H1 (cell line): ENCODE results near the gene IFT27. TPM values are rescaled to one million over a fixed set of nuclear protein-coding genes. Genes with fewer than 3 reads are reported as not detected.
A peak's percentile ranks its signal among the peaks of the same experiment; 100 is the strongest.

Experiments used
- CTCF ChIA-PET: fragments of 300-600 bp; sonication (Branson Sonifier 250); formaldehyde crosslinking; loops from one replicate; lab custom pipeline; 2021; ENCODE audit not compliant: partially characterized antibody; lab: Charles Lee
- POLR2A ChIA-PET: fragments of 300-600 bp; sonication (Branson Sonifier 250); formaldehyde crosslinking; loops from one replicate; lab custom pipeline; 2021; ENCODE audit warnings: inconsistent platforms; ENCODE audit not compliant: partially characterized antibody; lab: Charles Lee
- DNase-seq, 2 experiments: peaks; one replicate each; pipeline versions ENCODE4 v3.0.0 to v3.0.0-alpha.2; 2010 to 2022; ENCODE audit warnings: low spot score in 2 of 2, low read depth in 1 of 2, mixed read lengths in 1 of 2
- FAIRE-seq: peaks from 2 replicates; lab custom pipeline; 2011; peaks lifted over from hg19 to GRCh38; lab: Jason Lieb, UNC
- H2AFZ ChIP-seq: 2 replicates; pipeline ENCODE4 v1.8.1; 2012; ENCODE audit warnings: low read length, inconsistent platforms
- H2AK5ac ChIP-seq: 2 replicates; pipeline ENCODE4 v1.6.1; 2013; ENCODE audit warnings: low read depth, low read length
- H2BK120ac ChIP-seq: replicated peaks from 2 replicates; pipeline ENCODE3; 2013; ENCODE audit warnings: low read depth, low read length, inconsistent platforms
- H2BK12ac ChIP-seq: 2 replicates; pipeline ENCODE4 v1.6.1; 2013; ENCODE audit warnings: low read depth, low read length
- H2BK15ac ChIP-seq: 2 replicates; pipeline ENCODE4 v1.6.1; 2013; ENCODE audit warnings: low read length
- H2BK20ac ChIP-seq: 2 replicates; pipeline ENCODE4 v1.6.1; 2013; ENCODE audit warnings: low read length
- H2BK5ac ChIP-seq: 2 replicates; pipeline ENCODE4 v1.6.1; 2013; ENCODE audit warnings: low read depth, low read length
- H3K14ac ChIP-seq: 2 replicates; pipeline ENCODE4 v1.6.1; 2013; ENCODE audit warnings: inconsistent platforms; ENCODE audit not compliant: insufficient read length
- H3K18ac ChIP-seq: 2 replicates; pipeline ENCODE4 v1.6.1; 2013; ENCODE audit warnings: low read length; ENCODE audit errors: extremely low read depth
- H3K23ac ChIP-seq: 2 replicates; pipeline ENCODE4 v1.6.1; 2013; ENCODE audit warnings: inconsistent platforms; ENCODE audit not compliant: insufficient read length
- H3K23me2 ChIP-seq: 2 replicates; pipeline ENCODE4 v1.6.1; 2013; ENCODE audit warnings: low read depth, low read length
- H3K27ac ChIP-seq: 2 replicates; pipeline ENCODE4 v1.6.1; 2011; ENCODE audit warnings: low read depth, low read length, inconsistent platforms
- H3K27me3 ChIP-seq, 4 experiments: replicated peaks in 1 of 4; 1 replicate in 1 of 4; 2 replicates in 3 of 4; pipeline versions ENCODE4 v1.6.1 to v1.8.1; 2011 to 2013; ENCODE audit warnings: low read length in 3 of 4, mild to moderate bottlenecking in 3 of 4, inconsistent platforms in 2 of 4, mixed read lengths in 2 of 4, moderate library complexity in 1 of 4; ENCODE audit not compliant: control insufficient read depth in 3 of 4, insufficient read depth in 3 of 4; ENCODE audit errors: extremely low read depth in 1 of 4
- H3K36me3 ChIP-seq, 4 experiments: 2 replicates each; pipeline versions ENCODE4 v1.6.1 to v1.8.1; 2011 to 2013; ENCODE audit warnings: mild to moderate bottlenecking in 4 of 4, low read length in 3 of 4, moderate library complexity in 2 of 4, control low read depth in 1 of 4, inconsistent platforms in 1 of 4; ENCODE audit not compliant: insufficient read depth in 4 of 4, control insufficient read depth in 2 of 4
- H3K4ac ChIP-seq: replicated peaks from 2 replicates; pipeline ENCODE3; 2013; ENCODE audit warnings: low read length, low read depth, mixed read lengths, inconsistent platforms; ENCODE audit not compliant: insufficient read length
- H3K4me1 ChIP-seq, 4 experiments: replicated peaks in 1 of 4; 1 replicate in 1 of 4; 2 replicates in 3 of 4; pipeline versions ENCODE4 v1.6.1 to v1.8.1; 2011 to 2013; ENCODE audit warnings: low read length in 3 of 4, inconsistent platforms in 2 of 4, mixed read lengths in 1 of 4; ENCODE audit not compliant: insufficient read depth in 4 of 4, control insufficient read depth in 3 of 4
- H3K4me2 ChIP-seq, 2 experiments: 2 replicates each; pipeline versions ENCODE4 v1.6.1 to v1.8.1; 2011 to 2013; ENCODE audit warnings: low read depth in 2 of 2, low read length in 2 of 2, control low read depth in 1 of 2, inconsistent platforms in 1 of 2, mild to moderate bottlenecking in 1 of 2; ENCODE audit not compliant: insufficient read depth in 1 of 2
- H3K4me3 ChIP-seq, 4 experiments: fragments of 200-600, 300-600 bp in 1 of 4; sonication (generic), shearing (Covaris generic), sonication (Bioruptor Twin) in 1 of 4; 2 replicates each; pipeline versions ENCODE4 v1.5.1 to v1.8.1; 2011 to 2016; ENCODE audit warnings: low read length in 4 of 4, low read depth in 3 of 4, control low read depth in 2 of 4, inconsistent platforms in 2 of 4, mild to moderate bottlenecking in 2 of 4, mixed read lengths in 1 of 4, moderate library complexity in 1 of 4; ENCODE audit not compliant: insufficient read depth in 2 of 4; ENCODE audit errors: extremely low read depth in 1 of 4
- H3K56ac ChIP-seq: replicated peaks from 2 replicates; pipeline ENCODE3; 2013; ENCODE audit warnings: low read depth, mild to moderate bottlenecking, mixed read lengths, low read length, inconsistent platforms; ENCODE audit not compliant: insufficient read length
- H3K79me1 ChIP-seq: 2 replicates; pipeline ENCODE4 v1.6.1; 2013; ENCODE audit warnings: low read depth, low read length, control low read depth
- H3K79me2 ChIP-seq, 2 experiments: 2 replicates each; pipeline versions ENCODE4 v1.6.1 to v1.8.1; 2012 to 2013; ENCODE audit warnings: low read length in 2 of 2, mild to moderate bottlenecking in 2 of 2, inconsistent platforms in 1 of 2; ENCODE audit not compliant: insufficient read depth in 2 of 2, control insufficient read depth in 1 of 2
- H3K9ac ChIP-seq, 4 experiments: replicated peaks in 1 of 4; 1 replicate in 1 of 4; 2 replicates in 3 of 4; pipeline versions ENCODE4 v1.6.1 to v1.8.1; 2011 to 2013; ENCODE audit warnings: low read depth in 3 of 4, low read length in 3 of 4, control low read depth in 2 of 4, mild to moderate bottlenecking in 2 of 4, moderate library complexity in 2 of 4, inconsistent platforms in 1 of 4; ENCODE audit errors: extremely low read depth in 1 of 4
- H3K9me3 ChIP-seq, 2 experiments: 2 replicates each; pipeline versions ENCODE4 v1.6.1 to v1.8.1; 2012 to 2013; ENCODE audit warnings: mild to moderate bottlenecking in 2 of 2, moderate library complexity in 2 of 2, control low read depth in 1 of 2, inconsistent platforms in 1 of 2, low read depth in 1 of 2, low read length in 1 of 2, mixed read lengths in 1 of 2; ENCODE audit not compliant: insufficient read depth in 2 of 2
- H4K20me1 ChIP-seq, 2 experiments: replicated peaks in 1 of 2; 2 replicates each; pipeline versions ENCODE3 to v1.8.1; 2011 to 2013; ENCODE audit warnings: inconsistent platforms in 2 of 2, low read length in 2 of 2, mild to moderate bottlenecking in 1 of 2; ENCODE audit not compliant: insufficient read depth in 2 of 2, control insufficient read depth in 1 of 2
- H4K5ac ChIP-seq: 2 replicates; pipeline ENCODE4 v1.6.1; 2013; ENCODE audit warnings: low read length, low read depth, mixed read lengths, inconsistent platforms; ENCODE audit not compliant: insufficient read length
- H4K8ac ChIP-seq: 2 replicates; pipeline ENCODE4 v1.8.0; 2013; ENCODE audit warnings: mild to moderate bottlenecking, moderate library complexity, low read length, inconsistent platforms; ENCODE audit not compliant: insufficient read depth; ENCODE audit errors: extremely low read depth
- H4K91ac ChIP-seq: replicated peaks from 2 replicates; pipeline ENCODE3; 2013; ENCODE audit warnings: low read length, mixed read lengths, inconsistent platforms; ENCODE audit not compliant: insufficient read length
- CTBP2 ChIP-seq: IDR thresholded peaks from 2 replicates; pipeline ENCODE4 v1.7.0; 2011; ENCODE audit warnings: borderline replicate concordance, mild to moderate bottlenecking, moderate library complexity, mixed read lengths, low read length; ENCODE audit not compliant: insufficient read depth, insufficient read length
- PHF8 ChIP-seq: fragments of 200-600 bp; sonication (generic); conservative IDR thresholded peaks from 2 replicates; pipeline ENCODE4 v1.7.1; 2012; ENCODE audit warnings: low read depth, mild to moderate bottlenecking, inconsistent platforms, low read length, moderate library complexity
- RBBP5 ChIP-seq: IDR thresholded peaks from 2 replicates; pipeline ENCODE4 v1.7.1; 2012; ENCODE audit warnings: low read depth, mild to moderate bottlenecking, inconsistent platforms, low read length, moderate library complexity, borderline replicate concordance
- SP1 ChIP-seq: IDR thresholded peaks from 2 replicates; pipeline ENCODE4 v1.6.1; 2011; ENCODE audit warnings: low read depth, low read length
- TBP ChIP-seq: IDR thresholded peaks from 2 replicates; pipeline ENCODE4 v1.6.1; 2011; ENCODE audit warnings: low read depth, low read length, improper control_type of control experiment
- TCF12 ChIP-seq: IDR thresholded peaks from 2 replicates; pipeline ENCODE4 v1.6.1; 2011; ENCODE audit warnings: low read depth, mild to moderate bottlenecking, low read length
- WGBS, 2 experiments: shearing (Covaris generic) in 1 of 2; methylation state at CpG; one replicate each; pipeline versions ENCODE4 v1.1.6 to v1.1.7; 2013 to 2015; ENCODE audit warnings: low lambda C conversion rate in 2 of 2, mixed read lengths in 2 of 2, inconsistent platforms in 1 of 2, low coverage in 1 of 2, missing lambda C conversion rate in 1 of 2; ENCODE audit not compliant: insufficient replicate concordance in 2 of 2, insufficient coverage in 1 of 2, insufficient read length in 1 of 2; ENCODE audit errors: extremely low coverage in 1 of 2, missing lambda C conversion rate in 1 of 2; 5-methylcytosine and 5-hydroxymethylcytosine counted together
- polyA plus RNA-seq, 7 experiments: library from polyadenylated mRNA; depleted of rRNA in 3 of 7; stranded (reverse) in 5 of 7; unstranded in 2 of 7; fragments of >200 nt in 5 of 7; fragments of 200-250 nt in 2 of 7; gene quantifications; 1 replicate in 5 of 7; 2 replicates in 1 of 7; 4 replicates in 1 of 7; pipeline versions ENCODE4 v1.2.1 to v1.2.3, GENCODE V29; 2011 to 2013; ENCODE audit warnings: missing spikeins in 2 of 7, mixed read lengths in 2 of 7
- total RNA-seq: library from RNA; stranded (reverse); fragmentation: NEBNext Ultra II Directional; extraction: Animal tissue kit (Norgen Biotek cat#: 25700); gene quantifications from 2 replicates; pipeline ENCODE4 v1.2.1, GENCODE V29; 2021
- TF ChIP-seq, protein P1 (sequence below): IDR thresholded peaks from 2 replicates; pipeline ENCODE4 v1.6.1; 2011; ENCODE audit warnings: low read depth, mild to moderate bottlenecking, low read length; ENCODE audit not compliant: insufficient read depth

Gene IFT27
- total and polyA plus RNA-seq, 2 of the 8 experiments (the other 6 are each of a cell fraction or from before 2014, with no cell fraction given) = 36.4 to 46.2 TPM

DNA sequence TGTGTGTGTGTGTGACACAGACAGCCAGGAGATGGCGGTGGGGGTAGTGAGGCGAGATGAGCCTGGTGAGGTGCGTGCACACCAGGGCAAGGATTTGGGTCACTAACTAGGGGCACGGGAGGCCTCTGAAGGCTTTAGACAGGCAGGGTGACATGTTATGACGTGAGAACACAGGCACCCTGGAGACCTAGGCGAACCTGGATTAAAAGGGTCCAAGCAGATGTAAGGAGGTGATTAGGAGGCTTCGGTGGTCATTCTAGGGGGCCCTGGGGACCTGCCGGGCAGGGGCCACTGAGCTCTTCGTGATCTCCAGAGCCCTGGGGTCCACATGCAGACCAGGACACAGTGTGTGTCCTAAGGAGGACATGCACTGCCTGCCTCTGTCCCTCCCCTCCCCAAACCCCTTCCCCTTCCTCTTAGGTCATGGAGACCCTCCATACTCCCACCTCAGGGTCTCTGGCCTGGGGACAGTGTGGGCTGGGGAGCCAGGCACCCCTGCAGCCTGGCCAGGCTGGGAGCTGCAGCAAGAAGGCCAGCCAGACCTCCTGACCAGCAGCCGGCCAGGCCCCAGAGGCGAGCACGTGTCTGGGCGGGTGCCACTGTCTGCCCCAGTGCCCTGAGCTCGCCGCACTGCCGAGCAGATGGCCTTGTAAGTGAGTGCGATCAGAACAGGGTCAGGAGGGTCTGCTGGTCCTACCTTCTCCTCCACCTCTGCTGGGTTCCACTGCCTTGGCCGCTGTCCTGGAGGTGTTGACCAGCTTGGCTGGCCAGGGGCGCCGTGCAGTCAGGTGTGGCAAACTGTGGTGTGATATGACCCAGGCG lies 32.1 kb downstream of the IFT27 start:
- DNase-seq = no peak
- no peak overlapping the region for H4K8ac ChIP-seq
- TF ChIP-seq PHF8 = no peak
- no peak for TF ChIP-seq SP1
- no peak for TF ChIP-seq CTBP2
- no peak for TF ChIP-seq TCF12
- no peak for TF ChIP-seq RBBP5
- no peak for TF ChIP-seq TBP
- TF ChIP-seq, protein P1, sequence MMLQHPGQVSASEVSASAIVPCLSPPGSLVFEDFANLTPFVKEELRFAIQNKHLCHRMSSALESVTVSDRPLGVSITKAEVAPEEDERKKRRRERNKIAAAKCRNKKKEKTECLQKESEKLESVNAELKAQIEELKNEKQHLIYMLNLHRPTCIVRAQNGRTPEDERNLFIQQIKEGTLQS = no peak

More for the DNA sequence above, 32.1 kb downstream of the IFT27 start:
- Histone ChIP-seq H3K79me1 (no peaks in the 10 kb centered on the region), H2BK5ac (peak overlapping the region; percentile 35; the same call in 1 of the 2 replicates), H3K4ac (no peak overlapping the region), H3K56ac (no peak overlapping the region), H3K79me2 (no peaks in the 10 kb centered on the region), H2BK15ac (no peak overlapping the region), H3K14ac (no peak overlapping the region), H2AK5ac (no peak overlapping the region), H3K27ac (no peak overlapping the region), H4K91ac (no peak overlapping the region), H2AFZ (no peak overlapping the region), H3K4me3 (no peak overlapping the region), H2BK20ac (no peak overlapping the region), H2BK120ac (no peak overlapping the region), H3K36me3 (no peaks in the 10 kb centered on the region), H4K20me1 (no peaks in the 10 kb centered on the region), H3K27me3 (peaks cover 0 to 7% (median 0%) of the 10 kb centered on the region in 4 experiments; a peak in 1 of 7 replicates), H3K23me2 (no peaks in the 10 kb centered on the region), H2BK12ac (no peak overlapping the region), H3K9me3 (0 out of 4 replicates have a peak, but pooled peaks cover 0 to 2% of the 10 kb centered on the region in 2 experiments), H3K4me1 (no peaks in the 10 kb centered on the region), H3K9ac (no peak overlapping the region), H3K18ac (peak overlapping the region; percentile 24; the same call in 1 of the 2 replicates), H3K4me2 (no peak overlapping the region), H4K5ac (no peak overlapping the region), H3K23ac (no peak overlapping the region)
- FAIRE-seq = no peak
- CTCF ChIA-PET = interaction anchor here (0.9 to 7.3 kb wide), 7 partner anchors 8 to 197 kb away, joined by 3 to 60 read pairs (median 3); no protein-coding TSS in a partner anchor
- POLR2A ChIA-PET = interaction anchor here (1.0 kb wide), 1 partner anchor 14 kb away, joined by 4 read pairs; no protein-coding TSS in a partner anchor
- 85% methylated on average over 21 of the region's 21 CpGs; no CpG with 5 or more reads in 1 of the 2 experiments for WGBS, 2 experiments
